Effector CD4-positive, alpha-beta T cell (primary cell): ENCODE data around the gene DOCK3.

Experiments
- DNase-seq: peaks from one replicate; pipeline ENCODE4 v3.0.0-alpha.2; 2020

The DOCK3 gene

DNA sequence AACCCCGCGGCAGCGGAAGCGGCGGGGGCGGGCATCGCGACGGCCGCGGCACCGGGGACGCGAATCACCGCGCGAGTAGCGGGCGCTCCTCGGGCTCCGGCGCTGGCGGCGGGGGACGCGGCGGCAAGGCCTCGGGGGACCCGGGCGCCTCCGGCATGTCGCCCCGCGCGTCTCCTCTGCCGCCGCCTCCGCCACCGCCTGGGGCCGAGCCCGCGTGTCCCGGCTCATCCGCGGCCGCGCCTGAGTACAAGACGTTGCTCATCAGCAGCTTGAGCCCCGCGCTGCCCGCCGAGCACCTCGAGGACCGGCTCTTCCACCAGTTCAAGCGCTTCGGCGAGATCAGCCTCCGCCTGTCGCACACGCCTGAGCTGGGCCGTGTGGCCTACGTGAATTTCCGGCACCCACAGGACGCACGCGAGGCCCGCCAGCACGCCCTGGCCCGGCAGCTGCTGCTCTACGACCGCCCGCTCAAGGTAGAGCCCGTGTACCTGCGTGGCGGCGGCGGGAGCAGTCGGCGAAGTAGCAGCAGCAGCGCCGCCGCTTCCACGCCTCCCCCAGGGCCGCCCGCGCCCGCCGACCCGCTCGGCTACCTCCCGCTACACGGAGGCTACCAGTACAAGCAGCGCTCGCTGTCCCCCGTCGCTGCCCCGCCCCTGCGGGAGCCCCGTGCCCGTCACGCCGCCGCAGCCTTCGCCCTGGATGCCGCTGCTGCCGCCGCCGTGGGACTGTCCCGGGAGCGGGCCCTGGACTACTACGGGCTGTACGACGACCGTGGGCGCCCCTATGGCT lies 717.0 kb downstream of the DOCK3 start:
- peak; percentile 32 for DNase-seq

DNA sequence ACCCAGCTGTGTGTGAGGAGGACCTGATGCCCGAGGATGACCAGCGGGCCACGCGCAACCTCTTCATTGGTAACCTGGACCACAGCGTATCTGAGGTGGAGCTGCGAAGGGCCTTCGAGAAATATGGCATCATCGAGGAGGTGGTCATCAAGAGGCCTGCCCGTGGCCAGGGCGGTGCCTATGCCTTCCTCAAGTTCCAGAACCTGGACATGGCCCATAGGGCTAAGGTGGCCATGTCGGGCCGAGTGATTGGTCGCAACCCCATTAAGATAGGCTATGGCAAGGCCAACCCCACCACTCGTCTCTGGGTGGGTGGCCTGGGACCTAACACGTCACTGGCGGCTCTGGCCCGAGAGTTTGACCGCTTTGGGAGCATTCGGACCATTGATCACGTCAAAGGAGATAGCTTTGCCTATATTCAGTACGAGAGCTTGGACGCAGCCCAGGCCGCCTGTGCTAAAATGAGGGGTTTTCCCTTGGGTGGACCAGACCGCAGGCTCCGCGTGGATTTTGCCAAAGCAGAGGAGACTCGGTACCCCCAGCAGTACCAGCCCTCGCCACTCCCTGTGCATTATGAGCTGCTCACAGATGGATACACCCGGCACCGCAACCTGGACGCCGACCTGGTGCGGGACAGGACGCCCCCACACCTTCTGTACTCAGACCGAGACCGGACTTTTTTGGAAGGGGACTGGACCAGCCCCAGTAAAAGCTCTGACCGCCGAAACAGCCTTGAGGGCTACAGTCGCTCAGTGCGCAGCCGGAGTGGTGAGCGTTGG lies 717.8 kb downstream of the DOCK3 start:
- DNase-seq: no peak

DNA sequence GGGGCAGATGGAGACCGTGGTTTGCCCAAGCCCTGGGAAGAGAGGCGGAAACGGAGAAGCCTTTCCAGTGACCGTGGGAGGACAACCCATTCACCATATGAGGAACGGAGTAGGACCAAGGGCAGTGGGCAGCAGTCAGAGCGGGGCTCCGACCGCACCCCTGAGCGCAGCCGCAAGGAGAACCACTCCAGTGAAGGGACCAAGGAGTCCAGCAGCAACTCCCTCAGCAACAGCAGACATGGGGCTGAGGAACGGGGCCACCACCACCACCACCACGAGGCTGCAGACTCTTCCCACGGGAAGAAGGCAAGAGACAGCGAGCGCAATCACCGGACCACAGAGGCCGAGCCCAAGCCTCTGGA lies 718.4 kb downstream of the DOCK3 start:
- no peak for DNase-seq

DNA sequence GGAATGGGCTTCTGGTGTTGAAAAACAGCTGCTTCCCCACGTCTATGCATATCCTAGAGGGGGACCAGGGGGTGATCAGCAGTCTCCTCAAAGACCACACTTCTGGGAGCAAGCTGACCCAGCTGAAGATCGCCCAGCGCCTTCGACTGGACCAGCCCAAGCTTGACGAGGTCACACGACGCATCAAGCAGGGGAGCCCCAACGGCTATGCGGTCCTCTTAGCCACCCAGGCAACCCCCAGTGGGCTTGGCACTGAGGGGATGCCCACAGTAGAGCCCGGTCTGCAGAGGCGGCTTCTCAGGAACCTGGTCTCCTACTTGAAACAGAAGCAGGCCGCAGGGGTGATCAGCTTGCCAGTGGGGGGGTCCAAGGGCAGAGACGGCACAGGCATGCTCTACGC lies 718.8 kb downstream of the DOCK3 start:
- DNase-seq: no peak

DNA sequence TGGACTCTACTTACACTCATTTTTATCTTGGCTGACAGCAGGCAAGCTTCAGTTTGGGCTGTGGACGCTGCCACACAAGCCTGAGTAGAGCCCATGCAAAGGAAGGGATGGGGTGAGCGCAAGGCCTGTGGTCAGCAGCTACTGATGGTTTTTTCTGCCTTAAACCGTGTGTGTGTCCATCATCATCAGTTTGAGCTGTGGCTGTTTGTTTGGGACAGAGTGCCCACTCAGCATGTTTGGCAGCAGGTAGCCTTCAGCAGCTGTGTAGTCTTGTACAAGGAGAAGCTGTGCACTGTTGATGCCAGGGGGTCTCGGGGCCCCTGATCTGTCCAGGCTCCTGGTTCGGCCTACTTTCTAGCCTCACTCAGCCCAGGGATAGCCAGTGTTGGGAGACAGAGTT lies 719.8 kb downstream of the DOCK3 start:
- no peak for DNase-seq

DNA sequence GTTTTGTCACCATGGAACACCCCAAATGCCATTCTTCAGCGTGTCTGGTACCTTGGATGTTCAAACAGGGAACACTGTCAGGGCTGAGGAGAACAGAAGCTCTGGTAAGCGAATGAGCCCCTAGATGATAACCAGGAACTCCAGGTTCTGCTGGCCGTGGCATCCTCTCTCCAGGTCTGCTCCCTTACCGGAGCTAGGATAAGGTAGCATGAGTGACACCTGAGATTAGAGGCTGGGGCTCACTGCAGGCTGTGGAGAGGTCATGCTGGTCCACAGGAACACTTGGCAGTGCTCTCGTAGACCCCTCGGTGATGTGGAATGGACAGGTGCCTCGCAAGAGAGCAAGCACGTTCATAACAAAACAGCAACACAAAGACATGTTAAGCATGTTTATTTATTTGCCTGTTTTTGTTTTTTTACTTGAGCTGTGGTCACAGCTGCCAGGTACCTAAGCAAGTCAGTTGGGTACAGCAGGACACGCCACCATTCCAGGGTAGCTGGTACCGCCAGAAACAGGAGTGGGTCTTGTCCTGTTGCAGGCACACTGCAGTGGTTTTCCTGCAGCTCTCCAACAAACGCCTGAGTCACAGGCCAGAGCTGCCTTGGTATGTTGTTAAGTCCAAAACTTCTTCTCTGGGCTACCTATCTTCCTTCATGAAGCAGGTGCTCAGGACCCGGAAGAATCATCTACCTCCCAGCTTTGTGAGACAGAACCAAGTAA lies 720.9 kb downstream of the DOCK3 start:
- no peak for DNase-seq

DNA sequence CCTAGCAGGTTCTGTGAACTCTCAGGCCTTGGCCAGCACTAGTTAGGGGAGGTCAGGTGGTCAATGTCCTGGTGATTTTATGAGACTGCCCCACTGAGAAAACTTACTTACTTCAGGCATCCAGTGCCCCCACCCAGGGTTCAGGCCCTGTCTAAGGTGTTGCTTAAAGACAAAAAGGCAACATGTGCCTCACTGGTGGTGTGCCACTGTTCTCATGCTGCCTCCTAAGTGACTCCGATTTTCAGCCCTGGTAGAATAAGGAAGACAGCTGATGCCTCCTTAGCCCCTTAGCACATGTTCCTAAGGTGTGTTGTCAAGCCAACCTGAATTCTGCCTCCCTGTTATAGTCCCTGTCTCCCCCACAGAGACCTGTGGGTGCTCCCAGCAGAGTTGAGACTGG lies 721.7 kb downstream of the DOCK3 start:
- DNase-seq: no peak

DNA sequence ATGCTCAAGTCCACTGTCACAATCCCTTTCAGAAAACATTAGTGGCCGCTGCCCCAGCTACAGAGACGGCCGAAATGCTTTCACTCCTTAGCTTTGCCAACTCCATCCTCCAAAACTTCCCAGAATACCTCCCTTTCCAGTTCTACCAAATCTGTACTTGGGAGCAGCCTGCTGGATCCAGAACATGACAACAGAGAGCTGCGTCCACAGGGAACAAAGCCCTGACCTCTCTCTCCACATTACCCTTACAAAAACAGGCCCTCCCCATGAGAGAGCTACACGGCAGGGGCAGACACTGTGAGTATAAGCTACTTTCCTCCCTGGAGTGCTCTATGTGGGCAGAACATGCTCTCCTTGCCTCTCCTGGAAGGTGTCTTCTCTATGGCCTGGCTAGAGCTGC lies 722.7 kb downstream of the DOCK3 start:
- no peak for DNase-seq

DNA sequence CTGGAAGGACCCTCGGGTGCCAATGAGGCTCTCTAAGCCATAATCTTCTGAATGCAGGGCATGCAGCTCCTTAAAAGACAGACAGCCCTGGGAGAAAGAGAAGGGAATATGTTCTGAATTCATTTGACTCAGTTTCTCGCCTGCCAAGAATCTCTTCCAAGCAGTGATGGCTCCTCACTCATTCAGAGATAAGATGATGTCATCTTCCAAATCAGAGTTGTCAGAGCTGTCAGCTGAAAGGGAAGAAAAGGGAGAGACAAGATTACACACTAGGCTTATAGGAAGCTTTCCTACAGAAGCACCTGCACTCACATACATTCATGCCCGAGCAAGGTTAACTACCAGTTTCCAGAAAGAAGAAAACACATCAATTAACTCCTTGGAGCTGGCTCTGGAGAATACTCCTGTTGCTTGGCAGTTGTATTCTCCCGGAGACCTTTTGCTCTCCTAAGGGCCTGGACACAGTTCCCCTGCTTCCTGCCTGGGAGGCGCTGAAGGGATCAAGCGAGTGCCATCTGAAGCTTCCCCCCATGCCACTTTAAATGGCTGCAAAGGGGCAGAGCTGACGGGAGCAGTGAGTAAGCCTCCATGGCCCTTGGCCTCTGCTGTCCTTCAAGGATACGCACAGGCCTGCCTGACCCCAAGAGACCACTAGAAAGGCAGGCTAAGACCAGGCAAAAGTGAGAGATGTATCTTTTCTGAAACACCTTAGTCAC lies 724.0 kb downstream of the DOCK3 start:
- DNase-seq: no peak

DNA sequence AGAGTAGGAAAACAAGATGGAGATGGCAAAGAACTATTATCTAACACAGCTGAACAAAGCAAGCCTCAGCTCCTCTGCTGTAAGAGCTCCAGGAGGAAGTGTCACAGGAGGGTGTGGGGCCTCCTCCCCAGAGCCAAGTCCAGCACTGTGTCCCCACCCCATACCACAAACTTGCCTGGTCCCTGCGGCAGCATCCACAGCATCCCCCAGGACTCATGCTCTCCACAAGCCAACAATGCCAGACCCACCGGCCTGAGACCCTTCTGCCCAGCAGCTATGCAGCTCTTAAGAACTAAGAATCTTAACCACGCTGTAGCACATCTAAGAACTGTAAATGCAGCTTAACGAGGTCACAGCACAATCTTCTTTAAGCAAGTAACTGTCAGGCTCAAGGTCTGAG lies 725.4 kb downstream of the DOCK3 start:
- no peak for DNase-seq

DNA sequence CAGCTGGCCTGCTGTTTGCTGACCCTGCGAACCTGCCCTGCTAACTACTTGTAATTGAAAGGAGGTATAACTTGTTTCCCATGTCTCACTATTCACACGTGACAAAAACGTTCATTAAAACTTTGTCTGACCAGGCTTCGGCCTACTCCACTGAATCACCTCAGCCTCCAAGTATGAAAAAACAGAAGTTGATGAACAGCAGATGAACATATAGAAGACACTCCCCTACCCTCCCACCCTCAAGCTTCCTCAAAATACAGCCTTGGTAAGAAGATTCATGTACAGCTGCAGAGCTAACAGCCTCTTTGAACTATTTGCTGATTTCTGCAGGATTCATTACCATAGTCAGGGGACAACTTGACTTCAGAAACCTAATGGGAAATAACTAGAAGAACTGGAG lies 727.0 kb downstream of the DOCK3 start:
- DNase-seq: no peak

DNA sequence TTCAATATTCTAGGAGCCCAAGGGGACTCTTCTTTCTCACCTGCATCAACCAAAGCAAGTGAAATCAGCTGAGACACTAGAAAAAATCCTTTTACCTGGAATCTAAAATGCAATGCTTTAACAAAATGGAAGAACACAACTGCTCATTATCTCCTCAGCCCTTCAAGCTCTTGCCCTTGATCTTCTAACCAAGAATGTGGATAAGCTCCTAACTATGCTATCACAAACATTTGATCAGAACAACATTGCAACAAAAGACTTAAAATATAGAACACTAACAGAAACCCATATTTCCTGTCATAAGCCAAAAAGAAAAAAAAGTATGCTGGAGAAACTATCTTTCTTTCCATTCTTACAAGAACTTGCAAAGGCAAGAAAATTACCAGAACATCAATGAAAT lies 728.9 kb downstream of the DOCK3 start:
- DNase-seq: no peak

DNA sequence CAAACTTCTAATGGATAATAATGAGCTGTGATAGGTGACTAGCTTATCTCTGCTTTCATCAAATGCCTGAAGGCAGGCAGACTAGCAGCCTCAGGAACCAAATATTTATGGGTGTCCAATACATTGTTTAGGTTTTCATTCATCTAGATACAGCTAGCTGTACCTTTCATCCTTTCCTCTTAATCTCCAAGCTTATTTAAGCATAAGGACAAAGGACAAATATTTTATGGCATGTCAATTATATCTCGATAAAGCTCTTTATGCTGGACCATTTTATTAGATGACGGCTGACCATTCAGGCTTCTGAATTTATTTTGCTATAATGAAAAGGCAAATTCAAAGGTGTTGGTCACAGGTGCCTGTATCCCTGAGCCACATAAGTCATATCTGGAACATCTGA lies 733.3 kb downstream of the DOCK3 start:
- no peak for DNase-seq

DNA sequence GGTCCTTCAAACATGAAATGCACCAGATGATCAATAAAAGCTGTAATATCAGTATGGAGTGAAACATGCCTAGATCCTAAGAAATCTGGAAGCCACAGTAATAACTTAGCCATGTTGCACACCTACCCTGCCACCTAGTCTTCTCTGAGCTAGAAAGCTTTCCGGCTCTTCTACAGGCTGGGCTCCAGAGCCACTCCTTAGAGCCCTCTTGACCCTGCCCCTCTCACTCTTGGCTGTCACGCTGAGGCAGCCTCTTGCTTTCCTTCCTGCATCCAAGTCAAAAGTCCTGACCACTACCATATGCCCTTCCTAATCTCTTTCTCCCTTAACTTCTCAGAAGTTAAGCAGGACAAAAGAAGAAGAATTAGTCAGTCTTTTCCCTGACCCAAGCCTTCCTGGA lies 734.1 kb downstream of the DOCK3 start:
- DNase-seq: no peak

DNA sequence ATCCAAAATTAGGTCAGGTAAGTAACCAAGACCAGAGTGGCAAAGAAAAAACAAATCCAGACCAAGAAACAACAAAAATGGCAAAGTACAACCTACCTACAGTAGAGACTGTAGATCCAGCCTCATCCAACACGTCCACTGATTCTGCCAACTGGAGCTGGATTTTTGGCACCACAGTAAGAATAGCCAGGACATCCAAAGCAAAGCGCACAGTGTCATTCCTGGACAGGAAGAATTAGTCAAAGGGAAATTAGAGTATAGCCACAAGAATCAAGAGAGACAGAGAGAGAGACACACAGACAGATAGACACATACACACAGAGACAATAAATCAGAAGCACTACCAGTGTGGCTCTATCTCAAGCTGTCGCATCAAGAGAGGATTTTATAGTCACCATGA lies 747.5 kb downstream of the DOCK3 start:
- DNase-seq: no peak

DNA sequence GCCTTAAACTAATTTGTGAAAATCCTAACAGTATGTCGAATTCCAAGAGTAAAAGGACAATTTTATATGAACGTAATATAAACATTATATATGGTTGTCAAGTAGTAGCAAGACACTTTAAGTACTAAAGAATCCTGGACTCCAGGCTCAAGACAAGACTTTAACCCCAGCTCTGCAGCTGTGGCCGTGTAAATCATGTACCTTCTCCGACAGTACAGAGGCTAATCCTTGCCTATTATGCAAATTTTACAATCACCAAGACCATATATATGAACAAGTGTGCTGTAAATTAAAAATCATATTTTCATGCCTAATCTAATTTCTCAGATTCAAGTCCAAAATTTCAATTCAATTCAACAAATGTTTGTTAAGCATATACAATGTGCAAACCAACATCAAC lies 752.2 kb downstream of the DOCK3 start:
- no peak for DNase-seq

DNA sequence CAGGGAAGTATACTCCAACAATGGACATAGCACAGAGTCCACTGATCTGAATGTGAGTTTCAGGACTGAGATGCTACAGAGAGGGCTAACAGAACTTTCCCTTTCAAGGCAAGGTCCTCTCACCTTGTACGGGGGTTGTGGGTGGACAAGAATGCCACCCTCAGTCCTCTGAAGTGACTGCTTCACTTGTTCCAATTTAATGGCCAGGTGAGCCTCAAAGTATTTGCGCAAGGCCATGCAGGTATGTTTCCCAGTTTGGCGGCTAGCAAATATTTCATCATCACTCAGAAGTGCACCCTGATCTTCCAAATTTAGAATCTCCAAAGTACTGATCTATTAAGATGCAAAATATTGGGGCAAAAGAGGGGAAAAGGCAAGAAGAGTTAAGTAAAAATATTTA lies 754.4 kb downstream of the DOCK3 start:
- no peak for DNase-seq
